ENCODE measurements around the gene MYB. TPM values are rescaled to one million over a fixed set of nuclear protein-coding genes. Genes with fewer than 3 reads are reported as not detected.

MYB gene
- total and polyA plus RNA-seq, 2 experiments from 2014 or later = 0.10 to 1.2 TPM

GRCh38 chr6:135257631-135258405 is 76.7 kb downstream of the MYB start:
- Histone ChIP-seq H3F3A (ENCODE audit: insufficient read depth) (no peaks in the 10 kb centered on the region), H3K9me3 (ENCODE audit: low read depth) (no peaks in the 10 kb centered on the region), H3K9me2 (ENCODE audit: insufficient read depth) (no peaks in the 10 kb centered on the region), H3K4me3 (no peak overlapping the region), H2AFZ (no peak overlapping the region), H3K9ac (no peak overlapping the region), H3K27ac (no peak overlapping the region), H3K36me3 (ENCODE audit: low read depth) (no peaks in the 10 kb centered on the region), H3K4me2 (ENCODE audit: unreplicated experiment) (no peak overlapping the region), H3K79me2 (ENCODE audit: insufficient read depth) (no peaks in the 10 kb centered on the region), H3K27me3 (replicated peaks; ENCODE audit: insufficient read depth) (peaks cover 8% of the 10 kb centered on the region; the same call in 1 of the 2 replicates), H3K4me1 (ENCODE audit: insufficient read depth) (no peaks in the 10 kb centered on the region), H4K20me1 (ENCODE audit: insufficient read depth) (no peaks in the 10 kb centered on the region)
- no peak for DNase-seq
- WGBS, 2 experiments (ENCODE audit: low coverage in 1 of 2, low lambda C conversion rate in 2 of 2, missing lambda C conversion rate in 2 of 2) = 48 to 59% methylated on average over 2 of the region's 2 CpGs
- TF ChIP-seq EZH2 (IDR thresholded peaks at IDR 0.05; ENCODE audit: insufficient read depth, poor library complexity, severe bottlenecking) (no peak), EZH2phosphoT487 (IDR thresholded peaks at IDR 0.05; ENCODE audit: insufficient read depth, low read depth) (no peak)
- in situ Hi-C loops (cut with MboI) = no loop called here

GRCh38 chr6:135258970-135259369 is 77.9 kb downstream of the MYB start:
- Histone ChIP-seq H3K9me3 (ENCODE audit: low read depth) (no peaks in the 10 kb centered on the region), H3K4me3 (no peak overlapping the region), H3K4me1 (ENCODE audit: insufficient read depth) (no peaks in the 10 kb centered on the region), H3K9ac (no peak overlapping the region), H2AFZ (no peak overlapping the region), H3K79me2 (ENCODE audit: insufficient read depth) (no peaks in the 10 kb centered on the region), H3K4me2 (ENCODE audit: unreplicated experiment) (no peak overlapping the region), H3K27ac (no peak overlapping the region), H4K20me1 (ENCODE audit: insufficient read depth) (no peaks in the 10 kb centered on the region), H3K27me3 (replicated peaks; ENCODE audit: insufficient read depth) (peaks cover 8% of the 10 kb centered on the region; the same call in 1 of the 2 replicates), H3F3A (ENCODE audit: insufficient read depth) (no peaks in the 10 kb centered on the region), H3K9me2 (ENCODE audit: insufficient read depth) (no peaks in the 10 kb centered on the region), H3K36me3 (ENCODE audit: low read depth) (no peaks in the 10 kb centered on the region)
- no peak for DNase-seq
- TF ChIP-seq EZH2phosphoT487 (IDR thresholded peaks at IDR 0.05; ENCODE audit: insufficient read depth, low read depth) (no peak), EZH2 (IDR thresholded peaks at IDR 0.05; ENCODE audit: insufficient read depth, poor library complexity, severe bottlenecking) (no peak)
- WGBS, 2 experiments (ENCODE audit: low coverage in 1 of 2, low lambda C conversion rate in 2 of 2, missing lambda C conversion rate in 2 of 2) = 68 to 76% methylated on average over 6 of the region's 6 CpGs
- in situ Hi-C loops (cut with MboI) = no loop called here

GRCh38 chr6:135260612-135261011 is 79.5 kb downstream of the MYB start:
- no peaks in the 10 kb centered on the region for H3K79me2 ChIP-seq (ENCODE audit: insufficient read depth)
- no peaks in the 10 kb centered on the region for H4K20me1 ChIP-seq (ENCODE audit: insufficient read depth)
- 66 to 76% methylated on average over 4 of the region's 4 CpGs for WGBS, 2 experiments (ENCODE audit: low coverage in 1 of 2, low lambda C conversion rate in 2 of 2, missing lambda C conversion rate in 2 of 2)
- no peaks in the 10 kb centered on the region for H3K36me3 ChIP-seq (ENCODE audit: low read depth)
- TF ChIP-seq EZH2phosphoT487 (IDR thresholded peaks at IDR 0.05; ENCODE audit: insufficient read depth, low read depth) (no peak), EZH2 (IDR thresholded peaks at IDR 0.05; ENCODE audit: insufficient read depth, poor library complexity, severe bottlenecking) (no peak)
- DNase-seq = no peak
- peaks cover 8% of the 10 kb centered on the region; the same call in 1 of the 2 replicates for H3K27me3 ChIP-seq (replicated peaks; ENCODE audit: insufficient read depth)
- no peaks in the 10 kb centered on the region for H3K4me1 ChIP-seq (ENCODE audit: insufficient read depth)
- in situ Hi-C loops (cut with MboI) = no loop called here
- H3K27ac ChIP-seq = no peak overlapping the region
- H3K4me2 ChIP-seq (ENCODE audit: unreplicated experiment) = no peak overlapping the region
- H3K9me2 ChIP-seq (ENCODE audit: insufficient read depth) = no peaks in the 10 kb centered on the region
- no peaks in the 10 kb centered on the region for H3F3A ChIP-seq (ENCODE audit: insufficient read depth)
- H3K9ac ChIP-seq = no peak overlapping the region
- H3K4me3 ChIP-seq = no peak overlapping the region
- H3K9me3 ChIP-seq (ENCODE audit: low read depth) = no peaks in the 10 kb centered on the region
- no peak overlapping the region for H2AFZ ChIP-seq

GRCh38 chr6:135261872-135262725 is 81.0 kb downstream of the MYB start:
- Histone ChIP-seq H3K36me3 (ENCODE audit: low read depth) (no peaks in the 10 kb centered on the region), H4K20me1 (ENCODE audit: insufficient read depth) (no peaks in the 10 kb centered on the region), H3K79me2 (ENCODE audit: insufficient read depth) (no peaks in the 10 kb centered on the region), H2AFZ (no peak overlapping the region), H3K9me3 (ENCODE audit: low read depth) (no peaks in the 10 kb centered on the region), H3K27ac (no peak overlapping the region), H3K4me2 (ENCODE audit: unreplicated experiment) (no peak overlapping the region), H3K9ac (no peak overlapping the region), H3F3A (ENCODE audit: insufficient read depth) (no peaks in the 10 kb centered on the region), H3K27me3 (replicated peaks; ENCODE audit: insufficient read depth) (peaks cover 8% of the 10 kb centered on the region; the same call in 1 of the 2 replicates), H3K4me3 (no peak overlapping the region), H3K4me1 (ENCODE audit: insufficient read depth) (no peaks in the 10 kb centered on the region), H3K9me2 (ENCODE audit: insufficient read depth) (no peaks in the 10 kb centered on the region)
- DNase-seq = no peak
- in situ Hi-C loops (cut with MboI) = no loop called here
- TF ChIP-seq EZH2phosphoT487 (IDR thresholded peaks at IDR 0.05; ENCODE audit: insufficient read depth, low read depth) (no peak), EZH2 (IDR thresholded peaks at IDR 0.05; ENCODE audit: insufficient read depth, poor library complexity, severe bottlenecking) (no peak)
- WGBS, 2 experiments (ENCODE audit: low coverage in 1 of 2, low lambda C conversion rate in 2 of 2, missing lambda C conversion rate in 2 of 2) = 77 to 81% methylated on average over 15 of the region's 15 CpGs

Measured in GM23248 (cell line).